Activated CD8-positive, alpha-beta memory T cell treated with anti-CD3 and anti-CD28 coated beads for 48 hours (primary cell): Measurements from ENCODE around the gene SRGAP2C.
"Not testable (repeated sequence)": the region's sequence is repeated elsewhere in the genome, so short reads cannot be mapped to it uniquely, and the experiment has no call there.

ENCODE experiments used
- DNase-seq, 3 experiments: peaks; one replicate each; pipeline ENCODE4 v3.0.0-alpha.2; 2020; ENCODE audit warnings: low read depth in 2 of 3, low spot score in 2 of 3

Gene SRGAP2C

DNA sequence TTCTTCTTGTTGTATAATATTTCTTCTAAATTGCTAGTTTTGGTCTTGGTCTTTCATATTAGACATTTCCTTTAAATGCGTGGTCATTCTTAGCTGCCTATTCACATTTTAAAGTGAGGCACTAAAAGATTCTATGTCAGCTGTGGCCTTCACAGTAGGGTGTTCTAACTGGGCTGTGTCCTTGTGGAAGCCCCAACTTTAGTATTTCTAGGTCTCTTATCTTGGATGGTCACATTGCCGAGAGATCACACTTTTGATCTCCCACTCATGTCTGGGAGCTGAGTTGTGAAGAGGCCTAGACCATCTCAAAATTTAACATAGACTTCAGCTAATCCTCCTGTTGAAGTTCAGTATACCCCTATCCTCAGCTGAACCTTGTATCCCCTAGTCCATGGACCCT, 185.2 kb downstream of the SRGAP2C start:
- DNase-seq, result not testable (repeated sequence)

DNA sequence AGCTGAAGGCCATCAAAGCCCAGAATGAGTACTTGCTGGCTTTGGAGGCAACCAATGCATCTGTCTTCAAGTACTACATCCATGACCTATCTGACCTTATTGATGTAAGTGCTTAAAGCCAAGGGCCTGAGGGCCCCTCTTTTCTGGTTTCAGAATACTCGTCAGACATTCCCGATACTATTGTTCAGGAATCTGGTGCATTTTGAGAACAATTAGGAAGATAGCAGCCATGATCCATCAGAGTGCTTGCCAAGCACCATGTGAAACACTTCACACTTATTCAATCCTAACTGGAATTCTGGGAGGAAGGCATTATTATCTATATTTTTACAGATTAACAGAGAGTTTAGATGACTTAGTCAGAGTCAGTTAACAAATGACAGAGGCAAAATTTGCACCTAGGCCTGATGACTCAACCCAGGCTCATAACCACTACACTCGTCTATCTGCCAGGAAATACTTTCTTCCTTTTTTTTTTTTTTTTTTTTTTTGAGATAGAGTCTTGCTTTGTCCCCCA, 190.1 kb downstream of the SRGAP2C start:
- not testable (repeated sequence) for DNase-seq

DNA sequence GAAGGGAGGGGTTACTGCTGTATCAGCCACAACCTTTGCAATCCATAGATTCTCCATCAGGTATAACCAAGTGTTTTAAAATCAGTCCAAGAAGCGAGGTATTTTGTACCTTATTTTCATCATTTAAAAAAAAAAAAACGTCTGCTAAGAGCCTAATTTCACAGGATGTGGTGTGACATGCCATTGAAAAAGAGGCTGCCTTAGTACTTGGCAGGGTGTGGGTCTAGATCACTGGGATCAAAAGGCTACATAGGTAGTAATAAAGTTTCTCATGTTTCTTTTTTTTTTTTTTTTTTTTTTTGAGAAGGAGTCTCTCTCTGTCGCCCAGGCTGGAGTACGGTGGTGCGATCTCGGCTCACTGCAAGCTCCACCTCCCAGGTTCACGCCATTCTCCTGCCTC, 192.2 kb downstream of the SRGAP2C start:
- DNase-seq, result not testable (repeated sequence)

- DNase-seq, result not testable (repeated sequence)
Measured at GRCh38 chr1:121378757-121379156, 194.0 kb downstream of the SRGAP2C start.

DNA sequence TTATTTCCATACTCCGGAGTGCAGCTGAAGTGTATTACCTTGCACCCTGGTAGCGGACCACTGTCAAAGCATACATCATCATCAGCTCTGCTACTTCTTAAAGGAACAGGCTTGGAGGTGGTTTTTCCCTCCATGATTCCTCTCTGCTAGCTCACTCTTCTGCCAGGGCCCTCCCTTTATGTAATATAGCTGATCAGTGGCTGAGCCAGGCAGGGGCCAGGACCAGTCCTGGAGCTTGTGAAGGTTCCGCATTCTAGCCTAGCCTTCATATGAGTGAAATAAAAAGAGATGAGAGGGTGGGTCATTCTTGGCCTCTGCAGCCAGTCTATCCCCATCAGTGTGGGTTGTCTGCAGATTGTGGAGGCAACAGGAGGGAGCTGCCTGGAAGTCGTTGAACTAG, 200.0 kb downstream of the SRGAP2C start:
- DNase-seq, result not testable (repeated sequence)

- not testable (repeated sequence) for DNase-seq
Measured at GRCh38 chr1:121385162-121385561, 200.4 kb downstream of the SRGAP2C start.

- DNase-seq, result not testable (repeated sequence)
Measured at GRCh38 chr1:121385563-121386288, 201.0 kb downstream of the SRGAP2C start.

- DNase-seq, result not testable (repeated sequence)
Measured at GRCh38 chr1:121386319-121386948, 201.7 kb downstream of the SRGAP2C start.

DNA sequence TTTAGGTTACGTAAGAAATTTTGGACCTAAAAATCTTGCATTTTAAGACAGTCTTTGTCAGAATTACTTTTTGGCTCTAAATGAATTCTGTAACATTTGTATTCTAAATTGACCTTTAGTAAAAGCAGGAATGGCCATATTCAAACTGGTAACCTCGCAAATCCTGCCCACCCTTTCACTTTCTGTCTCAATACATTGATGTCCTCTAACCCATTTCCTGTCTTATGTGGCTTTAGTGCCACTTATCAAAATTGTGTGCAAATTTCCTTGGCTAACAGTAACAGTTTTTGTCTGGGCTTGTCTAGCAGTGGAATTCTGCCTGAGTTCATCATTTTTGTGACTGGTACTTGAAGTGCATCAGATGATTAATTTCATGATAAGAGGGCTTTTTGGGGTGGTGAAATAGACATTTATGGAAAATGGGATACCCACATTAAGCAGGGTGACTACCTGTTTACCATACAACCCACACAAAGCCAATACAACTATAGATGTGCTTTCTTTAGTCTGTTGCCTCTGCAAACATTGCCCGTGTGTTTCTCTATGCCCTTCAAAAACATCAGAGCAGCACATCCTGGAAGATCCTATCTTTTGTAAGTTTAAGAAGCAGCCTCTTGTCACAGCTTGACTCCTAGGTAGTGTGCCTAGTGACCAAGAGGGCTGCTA, 205.3 kb downstream of the SRGAP2C start:
- DNase-seq, result not testable (repeated sequence)

GRCh38 chr1:121392130-121392529, 207.4 kb downstream of the SRGAP2C start:
- not testable (repeated sequence) for DNase-seq

GRCh38 chr1:121395718-121396201, 211.0 kb downstream of the SRGAP2C start:
- not testable (repeated sequence) for DNase-seq

GRCh38 chr1:121396335-121397081, 211.7 kb downstream of the SRGAP2C start:
- DNase-seq, result not testable (repeated sequence)

DNA sequence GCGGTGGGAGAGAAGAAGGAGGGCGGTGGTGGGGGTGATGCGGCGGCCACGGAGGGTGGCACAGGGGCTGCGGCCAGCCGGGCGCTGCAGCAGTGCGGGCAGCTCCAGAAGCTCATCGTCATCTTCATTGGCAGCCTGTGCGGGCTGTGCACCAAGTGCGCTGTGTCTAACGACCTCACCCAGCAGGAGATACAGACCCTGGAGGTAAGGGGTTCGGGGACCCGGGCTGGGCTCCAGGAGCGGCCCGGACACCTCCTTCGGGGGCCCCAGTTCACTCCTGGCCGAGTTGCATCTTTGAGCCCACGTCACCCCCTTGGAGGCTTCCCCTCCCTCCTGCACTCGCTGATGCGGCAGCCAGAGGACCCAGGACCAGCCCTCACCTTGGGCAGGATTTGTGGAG, 212.3 kb downstream of the SRGAP2C start:
- DNase-seq, result not testable (repeated sequence)

DNA sequence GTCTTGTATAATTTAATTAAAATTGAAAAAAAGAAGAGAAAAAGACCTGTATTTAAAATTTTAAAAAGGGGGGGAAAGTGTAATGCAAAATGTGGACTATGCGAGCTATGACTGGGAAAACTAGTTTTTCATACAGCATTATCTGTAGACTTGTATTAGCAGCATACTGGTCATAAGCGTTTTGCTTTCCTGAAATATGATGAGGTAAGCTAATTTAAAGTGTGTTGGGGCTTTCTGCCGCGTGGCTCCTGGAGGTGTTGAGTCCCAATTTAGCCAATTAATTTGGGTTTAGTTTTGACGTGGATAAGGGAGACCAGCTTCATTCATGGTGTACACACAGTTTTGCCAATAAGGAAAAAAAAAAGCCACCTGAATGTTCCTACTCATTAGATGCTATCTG, 214.4 kb downstream of the SRGAP2C start:
- not testable (repeated sequence) for DNase-seq

DNA sequence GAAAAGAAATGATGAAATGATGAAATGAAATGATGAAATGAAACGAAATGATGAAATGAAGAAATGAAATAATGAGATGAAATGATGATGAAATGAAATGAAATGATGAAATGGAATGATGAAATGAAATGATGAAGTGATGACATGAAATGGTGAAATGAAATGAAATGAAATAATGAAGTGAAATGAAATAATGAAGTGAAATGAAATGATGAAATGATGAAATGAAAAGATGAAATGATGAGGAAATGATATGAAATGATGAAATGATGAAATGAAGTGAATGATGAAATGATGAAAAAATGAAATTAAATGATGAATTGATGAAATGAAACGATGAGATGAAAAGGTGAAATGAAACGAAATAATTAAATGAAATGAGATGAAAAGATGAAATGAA, 215.3 kb downstream of the SRGAP2C start:
- not testable (repeated sequence) for DNase-seq

DNA sequence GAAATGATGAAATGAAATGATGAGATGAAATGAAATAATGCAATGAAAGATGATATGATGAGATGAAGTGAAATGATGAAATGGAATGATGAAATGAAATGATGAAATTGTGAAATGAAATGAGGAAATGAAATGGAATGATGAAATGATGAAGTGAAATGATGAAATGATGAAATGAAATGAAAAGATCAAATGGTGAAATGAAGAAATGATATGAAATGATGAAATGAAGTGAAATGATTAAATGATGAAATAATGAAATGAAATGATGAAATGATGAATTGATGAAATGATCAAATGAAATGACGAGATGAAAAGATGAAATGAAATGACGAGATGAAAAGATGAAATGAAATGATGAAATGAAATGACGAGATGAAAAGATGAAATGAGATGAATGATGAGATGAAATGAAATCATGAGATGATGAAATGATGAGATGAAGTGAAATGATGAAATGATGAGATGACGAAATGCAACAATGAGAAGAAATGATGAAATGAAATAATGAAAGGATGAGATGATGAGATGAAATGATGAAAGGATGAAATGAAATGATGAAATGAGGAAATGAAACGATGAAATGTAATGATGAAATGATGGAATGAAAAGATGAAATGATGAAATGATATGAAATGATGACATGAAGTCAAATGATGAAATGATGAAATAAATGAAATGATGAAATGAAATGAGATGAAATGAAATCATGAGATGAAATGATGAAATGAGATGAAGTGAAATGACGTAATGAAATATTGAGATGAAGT, 216.0 kb downstream of the SRGAP2C start:
- DNase-seq, result not testable (repeated sequence)

- not testable (repeated sequence) for DNase-seq
Measured at GRCh38 chr1:121401375-121401955, 216.7 kb downstream of the SRGAP2C start.

DNA sequence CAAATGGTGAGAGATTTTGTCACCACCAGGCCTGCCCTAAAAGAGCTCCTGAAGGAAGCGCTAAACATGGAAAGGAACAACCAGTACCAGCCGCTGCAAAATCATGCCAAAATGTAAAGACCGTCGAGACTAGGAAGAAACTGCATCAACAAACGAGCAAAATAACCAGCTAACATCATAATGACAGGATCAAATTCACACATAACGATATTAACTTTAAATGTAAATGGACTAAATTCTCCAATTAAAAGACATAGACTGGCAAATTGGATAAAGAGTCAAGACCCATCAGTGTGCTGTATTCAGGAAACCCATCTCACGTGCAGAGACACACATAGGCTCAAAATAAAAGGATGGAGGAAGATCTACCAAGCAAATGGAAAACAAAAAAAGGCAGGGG, 218.5 kb downstream of the SRGAP2C start:
- DNase-seq, result not testable (repeated sequence)

- no peak for DNase-seq
Measured at GRCh38 chr1:121408354-121408753, 223.6 kb downstream of the SRGAP2C start.

DNA sequence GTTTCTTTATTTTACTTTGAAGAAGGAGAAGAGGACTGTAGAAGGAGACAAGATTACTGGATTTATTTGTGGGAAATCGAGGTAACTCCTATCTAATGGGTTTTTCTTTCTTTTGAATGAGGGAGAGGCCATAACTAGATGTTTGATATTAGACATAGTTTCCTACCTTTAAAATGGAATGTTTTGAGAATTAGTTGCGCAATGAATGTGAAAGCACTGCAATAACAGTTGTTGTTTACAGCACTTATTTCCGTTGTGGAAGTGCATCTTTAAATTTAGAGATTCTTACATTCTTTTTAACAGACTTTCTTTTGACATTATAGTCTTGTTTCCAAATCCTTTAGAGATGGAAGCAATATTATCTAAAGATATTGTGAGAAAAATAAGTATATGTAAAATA, 229.0 kb downstream of the SRGAP2C start:
- DNase-seq, result no peak
